ENCODE measurements around the gene CBX8.
"Not testable (repeated sequence)": the region's sequence is repeated elsewhere in the genome, so short reads cannot be mapped to it uniquely, and the experiment has no call there.

CBX8 gene

GRCh38 chr17:79760197-79760906 lies 36.5 kb downstream of the CBX8 start:
- intact Hi-C loops (cut with DNase I; ENCODE audit: low total_unique reads) = no loop called here
- DNase-seq = no peak
- Histone ChIP-seq H3K36me3 (no peaks in the 10 kb centered on the region), H3K4me1 (no peaks in the 10 kb centered on the region), H3K27ac (no peak overlapping the region), H3K27me3 (peaks cover 0 to 65% of the 10 kb centered on the region in 2 donors), H3K4me3 (no peak overlapping the region), H3K9me3 (no peaks in the 10 kb centered on the region)
- TF ChIP-seq CTCF (IDR thresholded peaks at IDR 0.05) = no peak

- H3K4me3 ChIP-seq = no peak overlapping the region
- no peaks in the 10 kb centered on the region for H3K4me1 ChIP-seq
- no peak for TF ChIP-seq CTCF (IDR thresholded peaks at IDR 0.05)
- intact Hi-C loops (cut with DNase I; ENCODE audit: low total_unique reads) = no loop called here
- H3K27me3 ChIP-seq = peaks cover 0 to 72% of the 10 kb centered on the region in 2 donors
- no peak for DNase-seq
- no peaks in the 10 kb centered on the region for H3K9me3 ChIP-seq
- no peaks in the 10 kb centered on the region for H3K36me3 ChIP-seq
- H3K27ac ChIP-seq = no peak overlapping the region
These were observed 38.6 kb downstream of the CBX8 start for GRCh38 chr17:79758271-79758670.

DNA sequence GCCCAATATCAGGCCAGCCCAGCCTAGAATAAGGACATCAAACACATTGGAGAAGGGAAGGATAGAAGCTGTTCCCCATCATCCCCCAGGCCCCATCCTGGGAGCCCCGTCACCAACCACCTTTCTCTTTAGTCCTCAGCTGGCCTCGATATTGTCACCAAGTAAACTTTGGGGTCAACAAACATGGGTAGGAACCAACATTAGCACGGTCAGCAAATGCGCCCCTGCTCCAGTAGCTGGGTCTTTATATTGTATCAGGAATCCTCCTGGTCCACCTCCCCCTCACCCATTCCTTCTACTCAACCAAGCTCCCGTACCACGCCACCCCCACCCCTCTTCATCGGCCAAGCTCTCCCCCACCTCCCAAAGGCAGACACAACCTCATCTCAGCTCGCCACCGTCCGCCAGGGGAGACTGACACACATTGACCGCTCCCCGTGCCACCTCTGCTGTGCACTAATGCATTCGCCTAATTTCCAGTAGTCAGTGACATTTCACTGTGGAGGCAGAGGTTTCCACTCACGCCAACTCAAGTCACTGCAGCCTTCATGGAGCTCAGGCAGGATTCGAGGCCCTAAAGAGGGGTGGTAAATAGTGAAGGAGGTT lies 39.6 kb downstream of the CBX8 start:
- no peak for TF ChIP-seq CTCF (IDR thresholded peaks at IDR 0.05)
- Histone ChIP-seq H3K4me1 (no peaks in the 10 kb centered on the region), H3K9me3 (no peaks in the 10 kb centered on the region), H3K36me3 (no peaks in the 10 kb centered on the region), H3K4me3 (no peak overlapping the region), H3K27ac (no peak overlapping the region), H3K27me3 (peaks cover 0 to 73% of the 10 kb centered on the region in 2 donors)
- no peak for DNase-seq
- intact Hi-C loops (cut with DNase I; ENCODE audit: low total_unique reads) = no loop called here

DNA sequence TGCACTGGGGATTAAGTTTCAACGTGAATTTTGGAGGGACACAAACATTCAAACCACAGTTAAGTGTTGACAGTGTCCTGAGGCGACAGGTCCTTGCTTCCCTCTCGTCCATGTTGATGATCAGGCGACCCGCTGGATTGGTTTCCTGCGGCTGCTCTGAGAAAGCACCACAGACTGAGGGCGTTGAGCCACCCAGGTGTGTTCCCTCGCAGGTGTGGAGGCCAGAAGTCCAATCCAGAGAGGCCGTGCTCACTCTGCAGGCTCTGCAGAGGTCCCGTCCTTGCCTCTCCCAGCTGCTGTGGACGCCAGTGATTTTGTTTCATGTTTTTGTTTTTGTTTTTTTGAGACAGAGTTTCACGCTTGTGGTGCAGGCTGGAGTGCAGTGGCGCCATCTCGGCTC lies 41.3 kb downstream of the CBX8 start:
- H3K36me3 ChIP-seq = no peaks in the 10 kb centered on the region
- no peak for DNase-seq
- H3K27me3 ChIP-seq = peaks cover 0 to 74% of the 10 kb centered on the region in 2 donors
- H3K4me1 ChIP-seq = no peaks in the 10 kb centered on the region
- no peaks in the 10 kb centered on the region for H3K9me3 ChIP-seq
- no peak overlapping the region for H3K4me3 ChIP-seq
- intact Hi-C loops (cut with DNase I; ENCODE audit: low total_unique reads) = no loop called here
- no peak overlapping the region for H3K27ac ChIP-seq
- TF ChIP-seq CTCF (IDR thresholded peaks at IDR 0.05) = no peak

DNA sequence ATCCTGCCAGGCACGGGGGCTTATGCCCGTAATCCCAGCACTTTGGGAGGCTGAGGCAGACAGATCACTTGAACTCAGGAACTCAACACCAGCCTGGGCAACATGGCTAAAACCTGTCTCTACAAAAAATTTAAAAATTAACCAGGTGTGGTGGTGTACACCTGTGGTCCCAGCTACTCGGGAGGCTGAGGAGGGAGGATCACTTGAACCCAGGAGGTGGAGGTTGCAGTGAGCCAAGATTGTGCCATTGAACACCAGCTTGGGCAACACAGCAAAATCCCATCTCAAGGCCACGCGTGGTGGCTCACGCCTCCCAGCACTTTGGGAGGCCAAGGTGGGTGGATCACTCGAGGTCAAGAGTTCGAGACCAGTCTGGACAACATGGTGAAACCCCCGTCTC lies 42.0 kb downstream of the CBX8 start:
- intact Hi-C loops (cut with DNase I; ENCODE audit: low total_unique reads); H3K9me3 ChIP-seq; H3K4me1 ChIP-seq; DNase-seq; H3K4me3 ChIP-seq; H3K27ac ChIP-seq; H3K36me3 ChIP-seq: not testable (repeated sequence)
- peaks cover 0 to 75% of the 10 kb centered on the region in 2 donors for H3K27me3 ChIP-seq

DNA sequence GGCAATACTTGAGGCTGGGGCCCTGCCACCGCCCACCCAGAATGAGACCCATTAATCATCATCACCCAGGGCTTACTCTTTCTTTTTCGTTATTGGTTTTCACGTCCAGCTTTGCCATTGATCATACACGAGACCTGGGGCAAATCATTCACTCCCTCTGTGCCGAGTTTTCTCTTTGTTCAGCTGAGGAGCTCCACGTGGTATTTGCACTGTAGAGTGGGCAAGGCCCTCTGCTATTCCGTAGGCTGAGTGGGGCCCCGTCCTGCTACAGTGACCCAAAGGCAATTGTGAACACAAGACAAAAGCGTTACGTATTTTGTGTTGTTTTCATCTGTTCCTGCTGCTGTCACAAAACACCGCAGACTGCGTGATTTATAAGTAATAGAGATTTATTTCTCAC lies 42.5 kb downstream of the CBX8 start:
- no peaks in the 10 kb centered on the region for H3K36me3 ChIP-seq

More for the DNA sequence above, 42.5 kb downstream of the CBX8 start:
- intact Hi-C loops (cut with DNase I; ENCODE audit: low total_unique reads) = no loop called here
- DNase-seq = no peak
- Histone ChIP-seq H3K4me1 (no peaks in the 10 kb centered on the region), H3K4me3 (no peak overlapping the region), H3K9me3 (no peaks in the 10 kb centered on the region), H3K27ac (no peak overlapping the region), H3K27me3 (peaks cover 0 to 80% of the 10 kb centered on the region in 2 donors)
- no peak for TF ChIP-seq CTCF (IDR thresholded peaks at IDR 0.05)
